ENCODE results near the gene FBXO41.

- TF ChIP-seq, protein P1, sequence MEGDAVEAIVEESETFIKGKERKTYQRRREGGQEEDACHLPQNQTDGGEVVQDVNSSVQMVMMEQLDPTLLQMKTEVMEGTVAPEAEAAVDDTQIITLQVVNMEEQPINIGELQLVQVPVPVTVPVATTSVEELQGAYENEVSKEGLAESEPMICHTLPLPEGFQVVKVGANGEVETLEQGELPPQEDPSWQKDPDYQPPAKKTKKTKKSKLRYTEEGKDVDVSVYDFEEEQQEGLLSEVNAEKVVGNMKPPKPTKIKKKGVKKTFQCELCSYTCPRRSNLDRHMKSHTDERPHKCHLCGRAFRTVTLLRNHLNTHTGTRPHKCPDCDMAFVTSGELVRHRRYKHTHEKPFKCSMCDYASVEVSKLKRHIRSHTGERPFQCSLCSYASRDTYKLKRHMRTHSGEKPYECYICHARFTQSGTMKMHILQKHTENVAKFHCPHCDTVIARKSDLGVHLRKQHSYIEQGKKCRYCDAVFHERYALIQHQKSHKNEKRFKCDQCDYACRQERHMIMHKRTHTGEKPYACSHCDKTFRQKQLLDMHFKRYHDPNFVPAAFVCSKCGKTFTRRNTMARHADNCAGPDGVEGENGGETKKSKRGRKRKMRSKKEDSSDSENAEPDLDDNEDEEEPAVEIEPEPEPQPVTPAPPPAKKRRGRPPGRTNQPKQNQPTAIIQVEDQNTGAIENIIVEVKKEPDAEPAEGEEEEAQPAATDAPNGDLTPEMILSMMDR (IDR thresholded peaks at IDR 0.05) = no peak
- TF ChIP-seq POLR2A (IDR thresholded peaks at IDR 0.05) = no peak
These were observed 29.8 kb downstream of the FBXO41 start for GRCh38 chr2:73254343-73255006.
